ENCODE measurements around the gene TTPAL.

Gene TTPAL

DNA sequence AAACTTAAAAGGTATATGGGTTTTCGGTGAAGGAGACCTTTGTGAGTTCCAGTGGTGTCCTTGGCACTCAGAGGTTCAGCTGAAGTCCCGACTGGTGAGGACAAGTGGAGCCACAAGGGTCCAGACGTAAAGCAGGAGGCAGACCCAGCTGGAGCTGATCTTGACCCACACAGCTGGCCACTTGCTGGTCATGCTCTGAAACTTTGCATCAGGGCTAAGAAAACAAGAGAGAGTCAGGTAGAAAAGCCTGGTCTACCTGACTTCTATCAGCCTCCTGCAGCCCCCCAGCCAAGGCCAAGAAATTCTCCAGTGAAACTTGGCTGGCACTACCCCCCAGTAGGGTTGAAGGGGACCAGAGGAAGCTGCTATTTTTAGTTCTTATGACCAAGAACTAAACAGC, 24.5 kb downstream of the TTPAL start:
- DNase-seq, result no peak

DNA sequence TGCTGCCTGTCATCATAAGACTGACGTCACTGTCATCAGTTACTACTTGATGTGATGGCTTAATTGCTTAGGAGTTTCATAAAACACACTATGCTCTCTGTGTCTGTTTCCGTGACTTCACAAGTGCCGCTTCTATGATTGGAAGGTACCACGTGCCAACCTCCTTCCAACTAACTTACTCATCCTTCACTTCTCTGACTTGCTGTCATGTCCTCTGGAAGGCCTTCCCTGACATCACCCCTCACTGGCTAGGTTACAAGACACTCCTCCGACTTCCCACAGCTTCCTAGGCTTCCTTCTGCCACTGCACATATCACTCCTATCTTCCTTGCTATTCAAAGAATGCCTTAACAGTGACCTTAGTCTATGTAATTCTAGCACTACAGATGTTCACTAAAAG, 25.8 kb downstream of the TTPAL start:
- DNase-seq, result peak; percentile 40

DNA sequence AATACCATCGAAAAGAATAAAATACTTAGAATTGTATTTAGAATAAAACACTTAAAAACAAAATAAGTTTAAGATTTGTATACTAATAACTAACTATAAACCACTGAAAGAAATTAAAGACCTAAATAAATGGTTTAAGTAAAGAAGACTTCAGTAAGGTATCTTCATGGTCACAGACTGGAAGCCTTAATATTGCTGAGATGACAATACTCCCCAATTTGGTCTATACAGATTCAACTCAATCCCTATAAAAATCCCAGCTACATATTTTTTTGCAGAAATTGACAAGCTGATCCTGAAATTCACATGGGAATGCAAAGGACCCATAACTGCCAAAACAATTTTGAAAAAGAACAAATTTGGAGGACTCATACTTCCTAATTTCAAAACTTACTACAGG, 27.3 kb downstream of the TTPAL start:
- no peak for DNase-seq

DNA sequence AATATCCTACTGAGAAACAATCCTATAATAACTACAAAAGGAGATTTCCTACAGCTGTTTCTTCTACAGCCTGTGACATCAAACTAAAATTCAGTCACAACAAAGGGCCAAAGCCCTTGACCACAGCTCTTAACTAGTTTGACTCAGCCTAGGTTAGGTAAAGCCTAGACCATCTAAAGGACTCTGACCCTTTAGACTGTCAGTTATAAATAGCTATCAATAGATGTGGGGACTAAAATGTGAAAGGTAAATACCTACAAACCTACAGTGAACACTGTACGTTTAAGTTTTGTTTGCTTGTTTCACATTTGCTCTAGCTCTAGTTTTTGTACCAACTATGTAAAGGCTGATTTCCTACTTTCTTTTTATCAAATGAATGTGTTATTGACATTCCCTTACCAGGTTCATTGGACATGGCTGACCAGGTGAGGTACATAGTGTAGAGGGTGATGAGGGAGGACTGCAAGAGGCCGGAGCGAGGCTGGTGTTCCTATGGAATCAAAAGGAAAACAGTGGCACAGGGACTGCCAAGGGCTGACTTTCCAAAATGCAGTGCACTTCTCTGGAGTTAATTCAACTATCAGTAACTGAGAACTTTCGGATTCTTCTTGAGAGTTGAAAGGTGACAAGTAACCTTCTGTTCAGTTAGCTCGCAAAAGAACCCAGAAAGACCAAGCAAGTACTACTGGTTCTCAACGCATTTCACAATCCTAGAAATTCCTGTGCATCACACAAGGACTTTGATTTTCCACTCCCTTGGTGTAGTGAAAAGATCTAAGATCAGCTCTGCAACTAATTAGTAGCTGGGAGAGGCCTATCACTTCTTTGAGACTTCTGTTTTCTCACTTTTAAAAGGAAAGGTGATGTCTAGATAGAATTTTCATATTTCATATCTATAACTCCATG, 29.0 kb downstream of the TTPAL start:
- DNase-seq, result no peak

DNA sequence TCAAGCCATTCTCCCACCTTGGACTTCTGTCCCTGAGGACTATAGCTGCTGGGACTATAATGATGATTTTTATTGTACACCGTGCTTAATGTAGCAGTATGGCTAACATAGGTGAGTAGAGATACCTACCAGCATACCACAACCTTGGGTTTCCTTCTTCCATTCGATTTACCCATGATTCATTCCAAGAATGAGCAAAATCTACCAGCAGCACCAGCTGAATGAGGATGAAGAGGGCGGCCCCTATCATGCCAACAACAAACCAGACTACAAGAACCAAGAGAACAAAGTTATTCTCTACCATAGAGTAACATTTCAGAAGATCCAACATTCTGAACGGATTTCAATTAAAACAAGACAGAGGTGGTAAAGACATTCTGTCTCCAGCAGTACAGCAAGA, 34.1 kb downstream of the TTPAL start:
- no peak for DNase-seq

DNA sequence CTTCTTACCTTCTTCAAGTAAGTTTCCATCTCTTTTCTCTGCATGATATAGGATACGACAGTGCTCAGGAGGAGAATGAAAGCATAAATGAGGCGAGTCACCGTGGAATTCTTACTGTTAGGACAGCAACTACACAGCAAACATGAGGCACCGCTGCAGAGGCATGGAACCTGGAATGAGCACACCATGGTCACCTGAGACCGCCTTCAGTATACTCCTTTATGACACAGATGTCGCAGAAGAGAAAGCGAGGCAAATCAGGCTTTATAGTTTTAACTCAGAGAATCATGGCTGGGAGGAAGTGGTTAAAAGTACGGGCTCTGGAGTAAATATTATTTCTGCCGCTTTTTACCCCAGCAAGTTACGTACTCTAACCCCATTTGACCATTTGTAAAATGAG, 38.2 kb downstream of the TTPAL start:
- no peak for DNase-seq

DNA sequence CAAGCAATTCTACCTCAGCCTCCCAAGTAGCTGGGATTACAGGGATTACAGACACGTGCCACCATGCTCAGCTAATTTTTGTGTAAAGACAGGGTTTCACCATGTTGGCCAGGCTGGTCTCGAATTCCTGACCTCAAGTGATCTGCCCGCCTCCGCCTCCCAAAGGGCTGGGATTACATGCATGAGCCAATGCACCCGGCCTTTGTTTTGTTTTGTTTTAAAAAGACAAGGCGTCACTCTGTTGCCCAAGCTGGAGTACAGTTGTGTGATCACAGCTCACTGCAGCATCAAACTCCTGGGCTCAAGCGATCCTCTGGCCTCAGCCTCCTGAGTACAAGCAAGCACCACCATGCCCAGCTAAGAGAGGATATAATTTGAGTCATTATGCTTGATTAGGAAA, 40.8 kb downstream of the TTPAL start:
- no peak for DNase-seq

DNA sequence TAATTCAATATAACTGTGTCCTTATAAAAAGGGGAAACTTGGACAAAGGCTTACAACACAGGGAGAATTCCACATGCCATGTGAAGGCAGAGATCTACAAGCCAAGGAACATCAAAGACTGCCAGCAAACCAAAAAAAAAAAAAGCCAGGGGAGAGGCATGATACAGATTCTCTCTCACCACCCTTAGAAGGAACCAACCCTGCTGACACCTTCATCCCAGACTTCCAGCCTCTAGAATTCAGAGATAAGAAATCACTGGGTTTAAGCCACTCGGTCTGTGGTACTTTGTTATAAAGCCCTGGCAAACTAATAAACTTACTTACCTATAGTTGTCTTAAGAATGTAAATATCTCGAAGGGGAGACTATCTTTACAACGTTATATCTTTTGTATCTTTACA, 41.8 kb downstream of the TTPAL start:
- no peak for DNase-seq

DNA sequence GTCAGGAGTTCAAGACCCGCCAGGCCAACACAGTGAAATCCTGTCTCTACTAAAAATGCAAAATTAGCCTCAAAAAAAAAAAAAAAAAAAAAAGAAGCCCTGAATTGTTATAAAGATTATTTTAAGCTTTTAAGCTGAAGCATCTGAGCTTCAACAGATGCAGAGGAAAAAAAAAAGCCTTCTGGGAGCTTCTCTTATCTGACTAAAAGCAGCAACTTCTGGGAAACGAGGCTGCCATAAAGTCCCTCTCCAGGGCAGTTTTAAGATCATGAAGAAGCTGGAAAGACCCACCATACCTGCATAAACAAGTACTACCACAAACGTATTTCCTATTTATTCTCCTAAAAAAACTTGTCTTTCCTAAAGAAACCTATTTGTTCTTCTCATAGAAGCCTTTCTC, 42.6 kb downstream of the TTPAL start:
- no peak for DNase-seq

DNA sequence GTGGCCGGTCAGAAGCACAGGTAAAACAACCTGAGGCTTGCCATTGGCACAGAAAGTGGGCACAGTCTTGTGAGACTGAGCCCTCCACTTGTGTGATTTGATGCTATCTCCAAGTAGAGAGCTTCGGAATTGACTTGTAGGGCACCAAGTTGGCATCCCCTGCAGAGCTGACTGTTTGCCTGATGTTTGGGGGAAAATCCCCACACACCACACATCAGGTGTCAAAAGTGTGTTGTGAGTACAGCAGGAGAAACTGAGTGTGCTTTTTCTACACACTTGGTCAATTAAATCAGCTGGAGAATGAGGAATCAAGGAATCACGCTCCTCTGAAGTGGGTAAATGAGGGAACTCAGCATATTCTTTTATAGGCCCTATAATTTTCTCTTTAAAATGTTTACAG, 45.2 kb downstream of the TTPAL start:
- no peak for DNase-seq

DNA sequence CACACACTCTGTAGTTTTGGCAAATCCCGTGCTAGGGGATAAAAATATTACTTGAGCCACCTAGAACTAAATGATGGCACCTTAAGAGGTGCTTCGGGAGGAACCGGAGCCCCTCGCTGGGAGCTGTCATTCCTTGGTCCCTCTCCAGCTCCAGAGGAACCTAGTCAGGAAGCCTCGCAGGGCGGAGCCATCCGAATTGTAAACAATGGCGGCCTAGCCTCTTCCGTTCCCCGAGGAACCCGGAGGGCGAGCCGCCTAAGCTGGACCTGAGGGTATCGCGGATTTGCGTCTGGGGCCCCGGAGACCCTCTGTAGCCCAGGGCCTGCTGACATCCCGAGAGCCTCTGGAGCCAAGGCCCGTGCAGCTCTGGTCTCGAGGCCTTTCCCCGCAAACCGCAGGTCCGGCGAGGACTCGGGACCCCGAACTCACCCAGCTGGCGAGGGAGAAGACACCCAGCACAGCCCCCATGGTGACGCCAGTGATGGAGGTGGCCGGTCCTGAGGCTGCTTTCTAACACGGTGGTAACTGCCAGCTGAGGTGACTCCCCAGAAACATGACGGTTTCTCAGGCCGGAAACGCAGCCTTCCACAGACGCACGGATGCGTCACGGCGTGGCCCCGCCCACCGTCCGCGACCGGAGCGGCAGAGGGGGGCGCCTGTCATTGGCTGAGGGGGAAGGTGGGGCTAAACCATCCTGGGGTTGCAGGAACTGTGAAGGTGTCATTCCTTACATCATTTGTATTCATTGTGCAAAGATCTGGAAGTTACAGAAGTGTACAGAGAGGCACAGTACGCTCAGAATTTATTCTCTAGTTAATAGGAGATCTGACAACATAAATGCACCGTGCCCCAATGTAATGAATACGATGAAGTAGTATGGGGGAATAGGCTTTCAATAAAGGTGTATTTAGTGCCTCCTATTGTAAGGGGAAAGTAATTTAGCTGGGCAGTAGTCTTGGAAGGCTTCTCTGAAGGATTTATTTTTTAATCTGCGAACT, 46.1 kb downstream of the TTPAL start, which contains the start of gene SERINC3:
Gene SERINC3, minus strand, starts transcription at position 587 of the 998 bp plus-strand sequence. Its CDS starts 119 bp downstream, at position 468.
- peak; percentile 86 for DNase-seq

DNA sequence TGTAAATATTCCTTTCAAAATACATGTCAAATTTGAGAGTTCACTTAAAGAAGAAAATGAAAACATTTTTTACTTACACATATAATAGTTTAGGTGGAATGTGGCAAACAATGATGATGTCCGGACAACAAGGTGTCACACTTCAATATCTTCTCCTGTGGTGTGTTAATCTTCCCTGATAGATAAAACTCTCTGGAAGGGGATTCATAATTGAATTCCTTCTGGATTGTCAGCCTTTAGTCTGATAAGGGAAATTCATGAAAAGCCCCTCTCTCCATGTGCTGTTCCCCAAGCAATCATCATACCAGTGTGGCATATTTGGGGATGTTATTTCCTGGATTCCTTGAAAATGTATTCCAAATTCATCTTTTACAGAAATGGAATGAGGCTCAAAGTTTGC, 47.2 kb downstream of the TTPAL start:
- DNase-seq, result no peak

DNA sequence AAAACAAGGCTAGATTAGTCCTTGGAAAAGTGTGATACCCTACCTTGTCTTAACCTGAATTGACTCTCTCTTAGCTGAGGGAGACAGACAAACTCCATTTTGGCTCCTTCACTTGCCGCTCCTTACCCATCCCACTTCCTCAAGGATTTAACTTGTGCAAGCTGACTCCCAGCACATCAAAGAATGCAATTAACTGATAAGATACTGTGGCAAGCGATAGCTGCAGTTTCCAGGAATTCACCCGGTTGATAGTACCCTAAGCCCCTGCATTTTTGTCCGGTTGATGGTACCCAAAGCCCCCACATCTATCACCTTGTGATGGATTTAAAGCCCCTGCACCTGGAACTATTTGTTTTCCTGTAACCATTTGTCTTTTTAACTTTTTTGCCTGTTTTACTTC, 48.1 kb downstream of the TTPAL start:
- DNase-seq, result no peak

DNA sequence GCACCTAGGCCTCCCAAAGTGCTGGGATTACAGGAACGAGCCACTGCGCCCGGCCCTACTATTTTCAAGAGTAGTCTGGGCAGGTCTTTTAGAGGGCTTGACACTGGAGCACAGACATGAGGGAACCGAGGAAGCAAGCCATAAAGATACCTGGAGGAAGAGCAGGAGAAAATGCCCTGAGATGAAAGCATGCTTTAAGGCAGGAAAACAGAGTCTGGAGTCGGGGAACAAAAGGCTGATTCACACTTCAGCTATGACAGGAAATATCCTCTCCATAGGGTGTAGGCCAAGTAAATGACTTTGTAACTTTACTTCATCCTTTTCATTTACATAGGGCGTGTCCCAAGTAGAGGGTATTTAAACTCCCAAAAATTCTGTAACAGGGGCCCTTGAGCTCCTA, 50.5 kb downstream of the TTPAL start:
- peak; percentile 36 for DNase-seq

DNA sequence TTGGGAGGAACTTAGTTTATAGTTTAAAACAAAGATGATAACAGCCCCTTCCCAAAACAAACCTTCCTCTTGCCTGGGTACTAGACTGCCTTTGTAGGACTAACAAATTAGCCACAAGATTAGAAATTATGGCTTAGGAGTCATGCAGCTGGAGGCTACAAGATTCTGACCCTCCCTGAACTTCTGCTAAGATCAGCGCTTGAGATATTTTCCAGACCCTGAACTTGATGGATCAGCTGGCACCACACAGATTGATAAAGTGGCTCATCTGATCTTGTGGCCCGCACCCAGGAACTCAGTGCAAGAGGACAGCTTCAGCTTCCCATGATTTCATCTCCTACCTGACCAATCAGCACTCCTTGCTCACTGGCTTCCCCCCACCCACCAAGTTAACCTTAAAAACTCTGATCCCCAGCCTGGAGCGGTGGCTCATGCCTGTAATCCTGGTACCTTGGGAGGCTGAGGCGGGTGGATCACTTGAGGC, 52.1 kb downstream of the TTPAL start:
- DNase-seq, result no peak

DNA sequence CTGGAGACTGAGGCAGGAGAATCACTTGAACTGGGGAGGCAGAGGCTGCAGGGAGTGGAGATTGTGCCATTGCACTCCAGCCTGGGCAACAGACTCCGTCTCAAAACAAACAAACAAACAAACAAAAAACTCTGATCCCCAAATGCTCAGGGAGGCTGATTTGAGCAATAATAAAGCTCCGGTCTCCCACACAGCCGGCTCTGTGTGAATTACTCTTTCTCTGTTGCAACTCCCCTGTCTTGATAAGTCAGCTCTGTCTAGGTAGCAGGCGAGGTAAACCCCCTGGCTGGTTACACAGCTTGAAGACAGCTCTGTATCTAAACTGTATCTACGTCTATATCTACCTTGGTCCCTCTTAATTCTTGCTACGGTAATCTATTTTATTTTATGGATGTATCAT, 52.6 kb downstream of the TTPAL start:
- DNase-seq, result no peak

DNA sequence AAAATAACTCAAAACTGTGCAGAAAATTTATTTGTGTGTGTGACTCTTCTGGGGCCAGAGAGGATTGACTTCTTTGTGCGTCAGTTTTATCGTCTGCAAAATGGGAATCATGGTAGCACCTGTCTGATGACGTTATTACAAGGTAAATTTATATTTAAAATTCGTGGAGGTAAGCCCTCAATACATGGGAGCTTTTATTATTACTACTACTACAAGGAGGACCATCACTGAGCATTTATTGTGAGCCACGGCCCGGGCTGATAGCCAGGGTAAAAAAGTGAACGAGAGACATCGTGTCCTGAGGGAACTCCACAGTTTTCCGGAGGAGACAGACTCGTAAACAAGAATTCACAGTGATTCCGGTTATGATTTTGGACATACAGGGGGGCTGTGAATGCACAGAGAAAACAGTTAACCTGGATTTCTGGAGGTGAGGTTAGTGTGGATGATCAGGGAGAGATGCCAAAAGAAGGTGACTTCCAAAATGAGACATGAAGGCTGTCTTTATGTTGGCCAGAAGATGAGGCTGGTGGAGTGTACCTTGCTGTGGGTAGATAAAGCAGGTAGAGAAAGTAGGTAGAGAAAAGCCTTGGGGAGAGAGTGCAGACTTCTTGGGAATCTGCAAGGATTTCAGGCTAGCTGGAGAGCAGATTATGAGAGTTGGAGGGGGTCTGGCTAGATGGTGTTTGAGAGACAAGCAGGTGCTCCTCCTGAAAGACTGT, 56.7 kb downstream of the TTPAL start:
- DNase-seq, result no peak

DNA sequence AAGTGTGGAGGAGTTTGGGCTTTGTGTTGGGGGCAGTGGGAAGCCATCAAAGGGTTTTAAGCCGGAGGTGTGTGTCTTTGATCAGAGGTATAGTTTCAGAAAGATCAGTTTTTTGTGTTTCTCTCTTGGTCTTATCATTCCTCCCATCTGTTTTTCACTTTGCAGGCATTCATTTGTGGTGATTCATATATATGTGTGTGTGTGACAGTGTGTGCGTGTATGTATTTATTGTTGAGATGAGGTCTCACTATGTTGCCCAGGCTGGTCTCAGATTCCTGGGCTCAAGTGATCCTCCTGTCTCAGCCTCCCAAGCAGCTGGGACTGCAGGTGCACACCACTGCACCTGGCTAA, 57.3 kb downstream of the TTPAL start:
- DNase-seq, result no peak

DNA sequence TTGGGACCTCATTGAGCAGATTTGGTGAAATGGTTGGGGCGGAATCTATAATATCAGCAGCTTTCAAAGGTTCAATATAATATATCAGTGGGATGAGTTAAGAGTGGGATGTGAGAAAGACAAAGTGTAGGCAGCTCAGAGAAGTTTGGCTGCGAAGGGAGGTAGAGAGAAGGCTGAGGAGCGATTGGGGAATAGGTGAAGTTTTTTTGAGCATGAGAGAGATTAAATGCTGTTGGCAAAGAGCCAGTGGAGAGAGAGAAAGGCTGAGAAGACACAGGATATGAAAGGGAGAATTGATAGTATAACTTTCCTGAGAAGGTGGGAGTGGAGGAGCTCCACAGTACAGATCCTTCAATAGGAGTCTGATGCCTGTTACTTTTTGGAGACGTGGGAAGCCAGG, 58.3 kb downstream of the TTPAL start:
- no peak for DNase-seq

DNA sequence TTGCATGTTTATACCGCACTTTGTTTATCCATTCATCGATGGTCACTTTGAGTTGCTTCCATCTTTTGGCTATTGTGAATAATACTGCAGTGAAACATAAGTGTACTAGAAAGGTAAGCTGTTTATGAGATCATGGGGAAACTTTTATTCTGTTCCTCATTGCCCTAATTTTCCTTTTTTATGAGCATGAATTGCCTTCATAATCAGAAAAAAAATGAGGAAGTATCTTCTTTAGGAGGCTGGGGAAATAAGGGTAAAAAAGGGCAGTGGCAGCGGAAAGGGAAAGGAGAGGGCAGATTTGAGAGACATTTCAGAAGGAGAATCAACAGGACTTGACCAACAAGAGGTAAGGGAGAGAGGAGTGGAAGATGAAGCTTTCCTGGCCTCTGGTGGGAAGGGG, 60.5 kb downstream of the TTPAL start:
- no peak for DNase-seq

DNA sequence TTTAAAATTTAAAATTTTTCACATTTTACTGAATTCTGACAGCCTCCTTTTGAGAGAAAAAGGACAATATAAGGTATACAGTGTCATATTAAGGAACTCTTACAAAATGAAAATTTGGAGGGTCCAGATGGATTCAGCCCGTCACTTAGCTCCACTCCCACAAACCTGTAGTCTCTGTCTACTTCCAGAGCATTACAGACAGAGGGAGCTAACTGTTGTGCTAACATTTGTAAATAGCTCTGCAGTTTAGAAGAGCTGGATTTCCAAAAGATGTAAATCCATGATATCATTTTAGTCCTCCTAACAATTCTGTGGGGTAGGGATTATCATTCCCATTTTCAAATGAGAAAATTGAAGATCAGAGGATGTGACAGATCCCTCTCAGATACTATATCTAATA, 62.3 kb downstream of the TTPAL start:
- DNase-seq, result no peak

DNA sequence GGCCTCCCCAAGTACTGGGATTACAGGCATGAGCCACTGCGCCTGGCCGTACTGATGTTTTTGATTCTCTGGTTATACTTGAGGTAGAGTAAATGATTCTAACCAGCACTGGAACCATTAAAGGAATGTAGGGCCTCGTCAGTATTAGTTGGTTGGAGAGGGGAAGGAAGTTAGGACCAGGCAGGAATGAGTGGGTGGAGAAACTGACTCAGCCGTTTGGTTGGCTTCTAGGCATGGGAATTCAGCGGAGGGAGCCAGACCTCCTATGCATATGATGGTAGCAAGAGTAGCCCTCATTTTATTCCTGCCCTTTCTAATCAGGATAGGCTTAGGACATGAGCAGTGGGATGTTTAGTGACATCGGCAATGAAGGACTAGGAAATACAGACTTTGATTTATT, 65.2 kb downstream of the TTPAL start:
- no peak for DNase-seq

DNA sequence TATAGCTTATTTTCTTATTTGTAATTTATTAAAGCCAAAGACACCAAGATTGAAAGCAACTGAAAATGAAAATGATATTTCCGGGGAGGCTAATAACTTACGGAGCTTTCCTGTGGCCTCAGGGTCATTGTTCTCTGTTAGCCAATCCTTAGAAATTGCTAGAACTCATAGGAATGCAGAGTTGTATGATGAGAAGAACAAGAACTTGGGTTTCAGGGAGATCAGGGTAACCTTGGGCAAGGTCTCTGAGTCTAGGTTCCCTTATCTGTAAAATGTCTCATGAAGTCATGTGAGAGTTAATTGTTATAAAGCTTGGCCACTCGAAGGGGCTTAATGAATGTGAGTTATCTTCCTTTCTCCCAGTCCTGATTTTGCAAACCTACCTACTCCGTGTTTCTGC, 66.3 kb downstream of the TTPAL start:
- DNase-seq, result no peak

Measured in kidney glomerular epithelial cell (primary cell).